Measurements from ENCODE around the gene ROPN1L.

The ROPN1L gene

GRCh38 chr5:10431415-10431814 is 10.3 kb upstream of the ROPN1L start:
- DNase-seq, result no peak

GRCh38 chr5:10432059-10433008 is 9.3 kb upstream of the ROPN1L start:
- no peak for DNase-seq

GRCh38 chr5:10434392-10434791 is 7.3 kb upstream of the ROPN1L start:
- no peak for DNase-seq

GRCh38 chr5:10438301-10438700 is 3.4 kb upstream of the ROPN1L start:
- no peak for DNase-seq

- DNase-seq, result no peak
Measured at GRCh38 chr5:10439692-10440091, 2.0 kb upstream of the ROPN1L start.

GRCh38 chr5:10440367-10440990 is 1.2 kb upstream of the ROPN1L start:
- DNase-seq, result no peak

- DNase-seq, result no peak
Measured at GRCh38 chr5:10441992-10442435, 335 bp downstream of the ROPN1L start.

GRCh38 chr5:10442576-10442975 is 897 bp downstream of the ROPN1L start:
- no peak for DNase-seq

- DNase-seq, result no peak
Measured at GRCh38 chr5:10445352-10445751, 3.7 kb downstream of the ROPN1L start.

- no peak for DNase-seq
Measured at GRCh38 chr5:10446490-10446889, 4.8 kb downstream of the ROPN1L start.

GRCh38 chr5:10447041-10447440 is 5.4 kb downstream of the ROPN1L start:
- no peak for DNase-seq

GRCh38 chr5:10448754-10449360 is 7.2 kb downstream of the ROPN1L start:
- DNase-seq, result no peak

- peak; percentile 24 for DNase-seq
Measured at GRCh38 chr5:10451137-10451824, 9.6 kb downstream of the ROPN1L start.

GRCh38 chr5:10452768-10453331 is 11.2 kb downstream of the ROPN1L start:
- DNase-seq, result no peak

GRCh38 chr5:10453545-10453944 is 11.9 kb downstream of the ROPN1L start:
- DNase-seq, result no peak

GRCh38 chr5:10454591-10455276 is 13.1 kb downstream of the ROPN1L start:
- DNase-seq, result no peak

- DNase-seq, result no peak
Measured at GRCh38 chr5:10455277-10455670, 13.6 kb downstream of the ROPN1L start.

- no peak for DNase-seq
Measured at GRCh38 chr5:10456583-10457420, 15.1 kb downstream of the ROPN1L start.

GRCh38 chr5:10457682-10458574 is 16.2 kb downstream of the ROPN1L start:
- DNase-seq, result no peak
